HepG2 (cell line): Measurements from ENCODE around the gene FIZ1. TPM values are rescaled to one million over a fixed set of nuclear protein-coding genes. Genes with fewer than 3 reads are reported as not detected.

Experiments used
- ATAC-seq: fragments of 200-7000 bp; cut with Tn5 transposase; 3 replicates; pipeline ENCODE4 v1.9.1; 2020; ENCODE audit warnings: mild to moderate bottlenecking, moderate library complexity
- BruUV-seq: library from RNA; stranded (reverse); fragments of 400-500 nt; replicated peaks from 2 replicates; lab custom pipeline; 2021; lab: Mats Ljungman, UMichigan
- CTCF ChIA-PET: fragments of 300-600 bp; formaldehyde crosslinking; extraction: SDS; loops from one replicate; lab custom pipeline; 2021; ENCODE audit warnings: low total read pairs, inconsistent platforms, low intra/inter-chr PET ratio; lab: Yijun Ruan, JAX
- POLR2A ChIA-PET: fragments of 350-600 bp; sonication (Branson Sonifier 250); formaldehyde crosslinking; loops from one replicate; lab custom pipeline; 2020; ENCODE audit warnings: antibody characterized with exemption, inconsistent platforms; lab: Yijun Ruan, JAX
- DNase-seq: peaks from one replicate; pipeline ENCODE4 v3.0.0-alpha.2; 2015; ENCODE audit warnings: low spot score
- FAIRE-seq: peaks from 3 replicates; lab custom pipeline; 2011; peaks lifted over from hg19 to GRCh38; lab: Jason Lieb, UNC
- H2AFZ ChIP-seq: one replicate; pipeline ENCODE4 v1.6.1; 2011; ENCODE audit warnings: low read length, inconsistent platforms
- H3K27ac ChIP-seq: fragments of 300-600 bp; 3 replicates; pipeline ENCODE4 v1.8.0; 2011; ENCODE audit warnings: mixed run types, mild to moderate bottlenecking, mixed read lengths, low read length, inconsistent platforms; ENCODE audit not compliant: insufficient read depth; ENCODE audit errors: extremely low read length
- H3K27me3 ChIP-seq, 2 experiments: fragments of 200-600 bp in 1 of 2; 2 replicates in 1 of 2; 3 replicates in 1 of 2; pipeline versions ENCODE4 v1.6.0 to v1.8.0; 2011; ENCODE audit warnings: low read length in 2 of 2, mild to moderate bottlenecking in 2 of 2, moderate library complexity in 2 of 2, inconsistent platforms in 1 of 2; ENCODE audit not compliant: insufficient read depth in 2 of 2, control insufficient read depth in 1 of 2
- H3K36me3 ChIP-seq, 2 experiments: fragments of 200-600 bp in 1 of 2; replicated peaks in 1 of 2; 2 replicates in 1 of 2; 3 replicates in 1 of 2; pipeline versions ENCODE4 v1.5.1 to v1.8.0; 2011; ENCODE audit warnings: low read length in 2 of 2, inconsistent platforms in 1 of 2; ENCODE audit not compliant: insufficient read depth in 2 of 2, control insufficient read depth in 1 of 2
- H3K4me1 ChIP-seq: 2 replicates; pipeline ENCODE4 v1.5.1; 2012; ENCODE audit warnings: low read length, inconsistent platforms; ENCODE audit not compliant: insufficient read depth
- H3K4me2 ChIP-seq: 2 replicates; pipeline ENCODE4 v1.6.0; 2011; ENCODE audit warnings: low read depth, low read length, inconsistent platforms
- H3K4me3 ChIP-seq, 3 experiments: fragments of 200-600 bp in 1 of 3; sonication (generic), shearing (Covaris generic) in 1 of 3; replicated peaks in 1 of 3; 2 replicates each; pipeline ENCODE4 v1.5.1; 2011 to 2016; ENCODE audit warnings: low read length in 3 of 3, inconsistent platforms in 2 of 3, low read depth in 2 of 3, mild to moderate bottlenecking in 2 of 3, control low read depth in 1 of 3, mixed read lengths in 1 of 3; ENCODE audit not compliant: insufficient read depth in 1 of 3
- H3K79me2 ChIP-seq: one replicate; pipeline ENCODE4 v1.6.1; 2011; ENCODE audit warnings: low read length, inconsistent platforms; ENCODE audit not compliant: insufficient read depth
- H3K9ac ChIP-seq: 2 replicates; pipeline ENCODE4 v1.6.0; 2011; ENCODE audit warnings: mild to moderate bottlenecking, low read depth, low read length, inconsistent platforms; ENCODE audit not compliant: insufficient read depth
- H3K9me3 ChIP-seq: 2 replicates; pipeline ENCODE4 v1.5.1; 2012; ENCODE audit warnings: mild to moderate bottlenecking, low read length
- H4K20me1 ChIP-seq: 2 replicates; pipeline ENCODE4 v1.6.0; 2011; ENCODE audit warnings: inconsistent platforms, mild to moderate bottlenecking, low read length, moderate library complexity; ENCODE audit not compliant: insufficient read depth
- AGO1 ChIP-seq: fragments of 200-400 bp; formaldehyde crosslinking; IDR thresholded peaks from 2 replicates; pipeline ENCODE4 v1.6.1; 2017; ENCODE audit warnings: mild to moderate bottlenecking, low read depth, low read length, moderate library complexity; ENCODE audit not compliant: poor library complexity, severe bottlenecking
- ATF7-NPFF ChIP-seq: sonication (generic); formaldehyde crosslinking; IDR thresholded peaks from 2 replicates; pipeline ENCODE4 v1.8.1; 2023; ENCODE audit warnings: mild to moderate bottlenecking, low read depth, missing genetic modification reagents, moderate library complexity
- CENPT ChIP-seq: sonication (generic); formaldehyde crosslinking; IDR thresholded peaks from 2 replicates; pipeline ENCODE4 v1.8.0; 2022; ENCODE audit warnings: low read depth, mild to moderate bottlenecking, moderate library complexity, missing genetic modification reagents
- MYPOP ChIP-seq: sonication (generic); formaldehyde crosslinking; IDR thresholded peaks from 2 replicates; pipeline ENCODE4 v1.8.1; 2023; ENCODE audit warnings: mild to moderate bottlenecking, moderate library complexity, missing genetic modification reagents
- SAP130 ChIP-seq: IDR thresholded peaks from 2 replicates; pipeline ENCODE4 v1.6.1; 2016; ENCODE audit warnings: low read depth
- SP5 ChIP-seq: IDR thresholded peaks from 2 replicates; pipeline ENCODE4 v1.6.1; 2016; ENCODE audit warnings: low read depth, borderline replicate concordance
- ZBTB4 ChIP-seq: sonication (generic); formaldehyde crosslinking; IDR thresholded peaks from 2 replicates; pipeline ENCODE4 v1.4.0; 2020; ENCODE audit warnings: missing genetic modification reagents, mild to moderate bottlenecking, borderline replicate concordance
- ZMYM4 ChIP-seq: sonication (generic); formaldehyde crosslinking; IDR thresholded peaks from 2 replicates; pipeline ENCODE4 v1.8.1; 2023; ENCODE audit warnings: mild to moderate bottlenecking, missing genetic modification reagents
- ZNF34 ChIP-seq: sonication (generic); formaldehyde crosslinking; IDR thresholded peaks from 2 replicates; pipeline ENCODE4 v1.4.0; 2020; ENCODE audit warnings: mild to moderate bottlenecking, missing genetic modification reagents, borderline replicate concordance
- ZNF414 ChIP-seq: sonication (generic); formaldehyde crosslinking; IDR thresholded peaks from 2 replicates; pipeline ENCODE4 v1.5.0; 2020; ENCODE audit warnings: missing genetic modification reagents
- ZNF563 ChIP-seq: sonication (generic); formaldehyde crosslinking; IDR thresholded peaks from 2 replicates; pipeline ENCODE4 v1.8.0; 2022; ENCODE audit warnings: mild to moderate bottlenecking, moderate library complexity, missing genetic modification reagents
- ZNF577 ChIP-seq: sonication (generic); formaldehyde crosslinking; IDR thresholded peaks from 2 replicates; pipeline ENCODE4 v1.4.0; 2020; ENCODE audit warnings: mild to moderate bottlenecking, low read depth, missing genetic modification reagents, borderline replicate concordance
- ZNF619 ChIP-seq: sonication (generic); formaldehyde crosslinking; IDR thresholded peaks from 2 replicates; pipeline ENCODE4 v1.4.0; 2020; ENCODE audit warnings: mild to moderate bottlenecking, missing genetic modification reagents
- ZNF761 ChIP-seq: sonication (generic); formaldehyde crosslinking; conservative IDR thresholded peaks from 2 replicates; pipeline ENCODE4 v1.4.0; 2020; ENCODE audit warnings: mild to moderate bottlenecking, missing genetic modification reagents
- ZNF780A ChIP-seq: sonication (generic); formaldehyde crosslinking; IDR thresholded peaks from 2 replicates; pipeline ENCODE4 v1.8.0; 2022; ENCODE audit warnings: mild to moderate bottlenecking, missing genetic modification reagents, moderate library complexity
- WGBS: methylation state at CpG from one replicate; pipeline ENCODE4 v1.1.6; 2017; ENCODE audit warnings: low lambda C conversion rate; 5-methylcytosine and 5-hydroxymethylcytosine counted together
- in situ Hi-C: cut with HindIII; loops from 2 replicates; pipeline ENCODE4 v1.10.0; 2017; ENCODE audit warnings: low pct_unique_long_range_greater_than_20kb; ENCODE audit not compliant: extremely low pct_ligation_motif_present
- intact Hi-C: fragments of 100-400 bp; cut with micrococcal nuclease; formaldehyde crosslinking; loops from one replicate; pipeline ENCODE4 v1.10.0; 2022; ENCODE audit not compliant: unreplicated experiment
- polyA plus RNA-seq, 8 experiments: library from polyadenylated mRNA; depleted of rRNA in 3 of 8; stranded (reverse) in 7 of 8; unstranded in 1 of 8; fragments of >200 nt; fragmentation: Illumina TruSeq in 4 of 8; extraction: Trizol in 4 of 8; gene quantifications; 2 replicates each; pipeline versions ENCODE4 v1.2.1 to v1.2.3, GENCODE V29; 2011 to 2016; ENCODE audit warnings: low read depth in 4 of 8, missing spikeins in 1 of 8, mixed read lengths in 1 of 8; ENCODE audit not compliant: insufficient read depth in 1 of 8
- total RNA-seq, 5 experiments: library from RNA; depleted of rRNA; stranded (reverse); fragments of >200 nt; fragmentation: Illumina TruSeq; extraction: Trizol; gene quantifications; 2 replicates each; pipeline ENCODE4 v1.2.3, GENCODE V29; 2016; ENCODE audit warnings: low read depth in 1 of 5
- TF ChIP-seq, protein P1 (sequence below): sonication (generic); formaldehyde crosslinking; IDR thresholded peaks from 2 replicates; pipeline ENCODE4 v1.4.0; 2020; ENCODE audit warnings: mild to moderate bottlenecking, missing genetic modification reagents

FIZ1 gene
- total and polyA plus RNA-seq, 2 of the 13 experiments (the other 11 are each of a cell fraction or from before 2014, with no cell fraction given): 3.6 to 5.9 TPM

DNA sequence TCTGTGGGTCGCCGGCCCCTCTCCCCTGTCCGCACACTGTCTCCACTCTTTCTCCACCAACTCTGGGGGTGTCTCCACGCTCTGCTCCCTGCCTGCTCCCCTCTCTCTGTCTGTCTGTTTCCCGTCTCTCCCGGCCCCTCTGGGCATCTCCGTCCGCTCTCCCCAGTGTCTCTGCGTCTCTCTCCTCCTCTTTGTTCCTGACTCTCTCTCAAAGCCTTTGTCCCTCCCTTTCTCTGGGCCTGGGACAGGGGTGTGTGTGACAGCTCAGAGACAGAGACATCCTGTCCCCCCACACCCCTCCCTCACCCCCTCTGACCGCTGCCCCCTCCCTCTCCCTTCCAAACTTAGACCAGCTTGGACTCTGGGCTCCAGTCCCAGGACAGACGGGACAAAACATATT is 53.3 kb downstream of the FIZ1 start (continued):
- TF ChIP-seq, protein P1, sequence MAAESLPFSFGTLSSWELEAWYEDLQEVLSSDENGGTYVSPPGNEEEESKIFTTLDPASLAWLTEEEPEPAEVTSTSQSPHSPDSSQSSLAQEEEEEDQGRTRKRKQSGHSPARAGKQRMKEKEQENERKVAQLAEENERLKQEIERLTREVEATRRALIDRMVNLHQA (CRISPR knock-in tag): no peak
- no peak for TF ChIP-seq MYPOP (CRISPR knock-in tag)
- TF ChIP-seq ZNF34 (CRISPR knock-in tag): no peak
- no peak for TF ChIP-seq ZNF780A (CRISPR knock-in tag)
- TF ChIP-seq SAP130 (CRISPR knock-in tag): peak; percentile 47; the same call in 1 of the 2 replicates
- no peak for TF ChIP-seq ZNF563 (CRISPR knock-in tag)
- no peak for TF ChIP-seq ZNF414 (CRISPR knock-in tag)
- TF ChIP-seq SP5 (CRISPR knock-in tag): no peak
- no peak for TF ChIP-seq ZNF619 (CRISPR knock-in tag)

GRCh38 chr19:55545443-55545842 is 53.9 kb downstream of the FIZ1 start, which contains the start of gene SBK3:
Gene SBK3, minus strand, starts transcription at chr19:55545543. Its CDS starts 0 bp downstream, at chr19:55545543.
- Histone ChIP-seq H3K4me1 (peaks cover 56% of the 10 kb centered on the region), H3K9me3 (no peaks in the 10 kb centered on the region), H3K27me3 (no peaks in the 10 kb centered on the region; a peak in 1 of 5 replicates), H3K36me3 (no peaks in the 10 kb centered on the region), H3K79me2 (no peaks in the 10 kb centered on the region), H4K20me1 (no peaks in the 10 kb centered on the region), H3K4me3 (peak within 1 kb of the TSS; percentile 21 to 69 (median 36); a peak in 5 of 6 replicates), H3K9ac (peak within 1 kb of the TSS; percentile 47; the same call in 1 of the 2 replicates), H3K27ac (no peak within 1 kb of the TSS), H3K4me2 (peak within 1 kb of the TSS; percentile 77), H2AFZ (no peak within 1 kb of the TSS)
- DNase-seq (no peak), ATAC-seq (peak; percentile 8), FAIRE-seq (no peak)
- no TSS peak for BruUV-seq
- POLR2A ChIA-PET: interaction anchor here (1.5 to 2.4 kb wide), 4 partner anchors 10 to 84 kb away, joined by 3 to 11 read pairs (median 5); partner anchors contain the start of genes FIZ1, ISOC2 and ZNF524
- intact Hi-C loops (no loop called here), in situ Hi-C loops (no loop called here)
- CTCF ChIA-PET: no interaction called here
- 44% methylated on average over 8 of the region's 10 CpGs for WGBS
- TF ChIP-seq ZNF577 (CRISPR knock-in tag) (no peak), ZBTB4 (CRISPR knock-in tag) (no peak), ZMYM4 (CRISPR knock-in tag) (no peak), AGO1 (peak; percentile 12), ATF7-NPFF (CRISPR knock-in tag) (no peak), ZNF761 (no peak), CENPT (CRISPR knock-in tag) (no peak)
